Psoas muscle (tissue), 8 donors: ENCODE results near the gene TH. TPM values are rescaled to one million over a fixed set of nuclear protein-coding genes. Genes with fewer than 3 reads are reported as not detected.

ENCODE experiments used
- ATAC-seq, 4 donors: fragments of 200-7000 bp; cut with Tn5 transposase; one replicate each; pipeline ENCODE4 v1.9.1; 2020; ENCODE audit warnings: moderate library complexity in 3 of 4, mild to moderate bottlenecking in 2 of 4
- DNase-seq, 2 donors: peaks; one replicate each; pipeline ENCODE4 v3.0.0-alpha.2; 2020
- H3K27ac ChIP-seq: fragments of 200-600 bp; one replicate; pipeline ENCODE4 v1.8.0; 2022
- H3K27me3 ChIP-seq, 3 donors: fragments of 200-600 bp in 1 of 3; one replicate each; pipeline versions ENCODE4 v1.6.1 to v1.8.0; 2013 to 2022; ENCODE audit warnings: low read length in 2 of 3, mild to moderate bottlenecking in 2 of 3, moderate library complexity in 1 of 3; ENCODE audit not compliant: insufficient read depth in 3 of 3
- H3K36me3 ChIP-seq, 2 donors: fragments of 200-600 bp in 1 of 2; one replicate each; pipeline versions ENCODE4 v1.6.1 to v1.8.0; 2013 to 2022; ENCODE audit warnings: low read depth in 1 of 2, mild to moderate bottlenecking in 1 of 2, moderate library complexity in 1 of 2; ENCODE audit not compliant: insufficient read depth in 1 of 2
- H3K4me1 ChIP-seq: fragments of 200-600 bp; one replicate; pipeline ENCODE4 v1.8.0; 2022
- H3K4me3 ChIP-seq: fragments of 200-600 bp; one replicate; pipeline ENCODE4 v1.8.0; 2022; ENCODE audit warnings: mild to moderate bottlenecking
- H3K9me3 ChIP-seq: fragments of 200-600 bp; one replicate; pipeline ENCODE4 v1.8.0; 2022
- WGBS, 3 donors: extraction: QIAGEN DNeasy Blood & Tissue Kit; methylation state at CpG; one replicate each; pipeline versions ENCODE4 v1.1.6 to v1.1.7; 2013; 5-methylcytosine and 5-hydroxymethylcytosine counted together
- intact Hi-C, 2 donors: fragments of 100-400 bp; cut with DNase I; formaldehyde crosslinking; loops; one replicate each; pipeline versions ENCODE4 v1.11.0 to v1.14.2; 2022
- polyA plus RNA-seq, 3 donors: library from polyadenylated mRNA; stranded (reverse); fragments of 200-250 nt; gene quantifications; one replicate each; pipeline ENCODE4 v1.2.3, GENCODE V29; 2013
- total RNA-seq, 4 donors: library from RNA; stranded (reverse); fragmentation: NEBNext Ultra II Directional in 2 of 4; extraction: Animal tissue kit (Norgen Biotek cat#: 25700) in 2 of 4; gene quantifications; one replicate each; pipeline versions ENCODE4 v1.2.1 to v1.2.4, GENCODE V29; 2021 to 2023
- TF ChIP-seq, protein P1 (sequence below): fragments of 200-600 bp; IDR thresholded peaks from one replicate; pipeline ENCODE4 v1.8.0; 2022; ENCODE audit warnings: antibody characterized with exemption
- donor health status: healthy with polysubstance abuse.
- donor health status: DM: no; HTN: no; CAD: no; lungs with moderate emphysema.
- donor health status: Bipolar disorder and iron deficiency.
- donor health status: healthy.
- donor health status: DM: yes; HTN: yes; CAD: no.
- donor health status: DM: no; HTN: no; CAD: no.
- donor health status: DM: no; HTN: no; CAD: no.
- donor health status: DM: yes; HTN: yes; CAD: no.

The TH gene
- total and polyA plus RNA-seq, 7 donors: 0.16 to 0.34 TPM; not detected in 5

DNA sequence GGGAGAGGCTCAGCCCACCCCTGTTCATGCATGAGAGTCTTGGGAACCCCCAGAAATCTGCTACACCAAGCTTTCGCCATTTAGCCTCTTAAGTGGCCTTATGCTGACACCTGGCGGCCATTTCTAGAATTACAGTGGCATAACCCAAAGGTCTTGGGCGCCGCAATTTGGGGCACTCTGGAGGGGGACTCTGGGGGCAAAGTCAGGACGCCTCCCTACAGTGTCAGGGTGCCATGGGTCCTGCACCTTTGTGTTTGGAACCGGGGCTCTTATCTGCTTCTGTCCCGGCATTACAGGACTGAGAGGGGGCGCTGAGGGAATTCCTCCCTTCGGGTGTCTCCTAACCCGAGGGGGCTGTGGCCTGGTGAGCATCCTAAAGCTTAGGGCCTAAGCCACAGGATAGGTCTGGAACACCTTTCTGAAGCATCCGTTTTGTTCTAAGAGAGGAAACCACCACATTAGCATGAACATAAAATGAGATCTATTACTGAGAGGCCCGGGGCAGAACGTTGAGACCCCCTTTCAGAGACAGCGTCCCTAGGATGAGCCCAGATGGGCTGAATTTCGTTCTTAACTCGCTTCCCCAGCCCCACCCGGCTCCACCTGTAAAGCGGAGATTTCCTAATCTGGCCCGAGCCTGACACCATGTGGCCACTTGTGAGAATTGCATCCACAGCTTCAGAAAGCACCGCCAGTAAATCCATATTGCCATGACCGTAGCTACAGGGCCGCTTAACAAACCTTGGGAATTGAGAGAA is 19.9 kb downstream of the TH start:
- DNase-seq: peak; percentile 73 to 89
- Histone ChIP-seq H3K27me3 (peaks cover 0 to 17% (median 2%) of the 10 kb centered on the region in 3 donors), H3K4me1 (peaks cover 13% of the 10 kb centered on the region), H3K4me3 (no peak overlapping the region), H3K36me3 (no peaks in the 10 kb centered on the region), H3K9me3 (no peaks in the 10 kb centered on the region), H3K27ac (no peak overlapping the region)
- ATAC-seq: peak; percentile 66 to 83 (median 76)
- TF ChIP-seq, protein P1, sequence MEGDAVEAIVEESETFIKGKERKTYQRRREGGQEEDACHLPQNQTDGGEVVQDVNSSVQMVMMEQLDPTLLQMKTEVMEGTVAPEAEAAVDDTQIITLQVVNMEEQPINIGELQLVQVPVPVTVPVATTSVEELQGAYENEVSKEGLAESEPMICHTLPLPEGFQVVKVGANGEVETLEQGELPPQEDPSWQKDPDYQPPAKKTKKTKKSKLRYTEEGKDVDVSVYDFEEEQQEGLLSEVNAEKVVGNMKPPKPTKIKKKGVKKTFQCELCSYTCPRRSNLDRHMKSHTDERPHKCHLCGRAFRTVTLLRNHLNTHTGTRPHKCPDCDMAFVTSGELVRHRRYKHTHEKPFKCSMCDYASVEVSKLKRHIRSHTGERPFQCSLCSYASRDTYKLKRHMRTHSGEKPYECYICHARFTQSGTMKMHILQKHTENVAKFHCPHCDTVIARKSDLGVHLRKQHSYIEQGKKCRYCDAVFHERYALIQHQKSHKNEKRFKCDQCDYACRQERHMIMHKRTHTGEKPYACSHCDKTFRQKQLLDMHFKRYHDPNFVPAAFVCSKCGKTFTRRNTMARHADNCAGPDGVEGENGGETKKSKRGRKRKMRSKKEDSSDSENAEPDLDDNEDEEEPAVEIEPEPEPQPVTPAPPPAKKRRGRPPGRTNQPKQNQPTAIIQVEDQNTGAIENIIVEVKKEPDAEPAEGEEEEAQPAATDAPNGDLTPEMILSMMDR: peak; percentile 85
- intact Hi-C loops: loop anchor here (1.0 to 5.0 kb wide), 6 partner anchors 209 to 497 kb away; partner anchors contain the start of gene TNNI2 (in 1 of the 2)
- 1 to 3% (median 2%) methylated on average over 22 of the region's 22 CpGs for WGBS, 3 donors

DNA sequence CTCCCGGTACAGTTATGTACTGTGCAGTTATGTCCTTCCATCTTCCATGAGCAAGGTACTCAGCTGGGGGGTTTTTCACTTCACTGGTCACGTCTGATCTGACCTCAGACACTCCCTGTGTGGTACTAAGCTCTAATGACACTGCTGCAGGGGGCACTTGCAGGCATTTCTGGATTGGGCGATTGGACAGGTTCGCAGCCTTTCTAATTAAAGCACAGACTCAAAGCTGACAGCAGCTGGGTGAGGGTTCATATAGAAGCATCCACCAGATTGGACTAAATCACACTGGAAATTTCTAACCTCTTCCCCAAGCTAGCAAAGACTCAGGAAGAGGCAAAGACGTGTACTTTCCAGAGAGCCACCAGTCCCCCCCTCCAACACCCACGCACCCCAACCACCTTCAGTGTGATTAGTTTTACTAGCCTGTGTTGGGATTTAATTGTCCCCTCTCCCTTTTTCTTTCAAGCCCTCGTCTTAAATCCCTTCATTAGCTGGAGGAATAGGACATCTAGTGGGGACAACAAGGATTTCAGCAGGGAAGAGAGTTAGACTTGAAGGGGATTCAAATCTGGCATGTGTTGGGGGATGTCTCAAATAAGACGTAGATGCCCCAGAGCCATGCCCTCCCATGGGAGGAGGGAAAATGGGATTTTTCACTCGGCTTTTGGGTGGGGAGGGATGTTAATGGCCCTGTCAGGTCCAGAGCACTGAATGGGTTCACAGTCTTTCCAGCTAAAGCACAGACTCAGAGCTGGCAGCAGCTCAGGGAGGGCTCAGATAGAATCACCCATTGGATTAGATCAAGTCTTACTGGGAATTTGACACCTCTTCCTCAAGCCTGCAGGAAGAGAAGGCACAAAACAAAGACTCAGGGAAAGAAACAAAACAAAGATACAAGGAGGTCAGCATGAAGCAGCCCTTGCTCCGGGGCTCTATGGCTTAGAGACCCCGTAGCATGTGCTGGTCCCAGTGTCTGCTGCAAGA is 21.5 kb downstream of the TH start:
- no peaks in the 10 kb centered on the region for H3K9me3 ChIP-seq
- H3K36me3 ChIP-seq: no peaks in the 10 kb centered on the region
- TF ChIP-seq, protein P1: peak; percentile 50
- peaks cover 13% of the 10 kb centered on the region for H3K4me1 ChIP-seq
- ATAC-seq (peak in 2 of 4 donors; percentile 37 to 53), DNase-seq (no peak)
- no peak overlapping the region for H3K27ac ChIP-seq
- intact Hi-C loops: loop anchor here (5.0 kb wide), 5 partner anchors 58 to 458 kb away; partner anchors contain the start of gene TNNI2 (in 1 of the 2)
- H3K27me3 ChIP-seq: peaks cover 0 to 24% (median 7%) of the 10 kb centered on the region in 3 donors
- 14 to 17% (median 15%) methylated on average over 11 of the region's 11 CpGs for WGBS, 3 donors
- no peak overlapping the region for H3K4me3 ChIP-seq

DNA sequence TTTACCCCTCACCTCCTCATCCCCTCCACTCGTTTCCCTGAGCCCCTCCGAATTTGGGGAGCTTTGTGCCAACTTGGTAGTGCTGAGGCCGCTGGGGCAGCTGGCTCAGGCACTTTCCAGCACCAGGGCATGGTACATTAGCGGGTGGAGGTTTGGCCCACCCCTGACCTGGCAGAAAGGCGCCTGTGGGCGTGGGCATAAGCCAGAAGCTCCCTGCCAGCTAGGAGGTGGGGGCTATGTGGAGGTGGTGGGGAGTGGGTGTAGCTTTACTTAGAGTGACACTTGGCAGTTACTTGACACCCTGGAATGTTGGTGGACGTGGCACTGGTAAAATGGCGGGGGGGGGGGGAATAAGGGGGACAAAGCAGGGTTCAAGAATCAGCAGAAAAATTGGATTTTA is 22.2 kb downstream of the TH start:
- ATAC-seq (no peak), DNase-seq (no peak)
- no peak overlapping the region for H3K4me3 ChIP-seq
- H3K4me1 ChIP-seq: peaks cover 13% of the 10 kb centered on the region
- no peak overlapping the region for H3K27ac ChIP-seq
- TF ChIP-seq, protein P1: no peak
- 20 to 40% (median 24%) methylated on average over 8 of the region's 8 CpGs for WGBS, 3 donors
- H3K36me3 ChIP-seq: no peaks in the 10 kb centered on the region
- intact Hi-C loops: loop anchor here in 1 of 2 donors (5.0 kb wide), 2 partner anchors 57 to 267 kb away; no protein-coding TSS in a partner anchor
- H3K27me3 ChIP-seq: peaks cover 0 to 31% (median 9%) of the 10 kb centered on the region in 3 donors
- H3K9me3 ChIP-seq: no peaks in the 10 kb centered on the region

DNA sequence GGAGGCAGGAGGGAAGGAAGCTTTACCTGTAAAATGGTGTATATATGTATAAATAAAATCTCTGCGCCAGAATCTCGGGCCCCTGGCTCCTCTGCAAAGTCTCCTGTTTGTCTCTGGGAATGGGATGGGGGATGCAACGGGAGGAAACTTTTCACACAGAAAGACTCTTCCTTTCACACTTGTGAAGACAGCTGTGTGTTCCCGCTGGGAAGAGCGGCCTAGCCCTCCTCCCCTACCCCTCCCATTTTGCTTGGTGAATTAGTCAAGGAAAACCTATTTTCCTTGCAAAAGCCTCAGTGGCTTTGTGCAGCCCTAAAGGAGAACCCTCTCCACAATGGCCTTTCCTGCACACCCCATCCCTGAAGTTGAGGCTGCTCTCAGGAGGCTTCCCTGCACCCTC is 23.0 kb downstream of the TH start:
- peaks cover 21% of the 10 kb centered on the region for H3K4me1 ChIP-seq
- DNase-seq: no peak
- H3K27ac ChIP-seq: no peak overlapping the region
- peaks cover 0 to 39% (median 17%) of the 10 kb centered on the region in 3 donors for H3K27me3 ChIP-seq
- H3K9me3 ChIP-seq: no peaks in the 10 kb centered on the region
- intact Hi-C loops: loop anchor here in 1 of 2 donors (5.0 kb wide), 2 partner anchors 56 to 266 kb away; no protein-coding TSS in a partner anchor
- no peak for ATAC-seq
- WGBS, 3 donors: 44 to 72% (median 58%) methylated on average over 5 of the region's 5 CpGs
- no peak overlapping the region for H3K4me3 ChIP-seq
- no peaks in the 10 kb centered on the region for H3K36me3 ChIP-seq
- TF ChIP-seq, protein P1: no peak
